AG20443 (cell line): ENCODE measurements around the gene PNKP.

Experiments used
- DNase-seq: peaks from one replicate; pipeline ENCODE4 v3.0.0; 2012; ENCODE audit warnings: low spot score, mixed read lengths

PNKP gene

DNA sequence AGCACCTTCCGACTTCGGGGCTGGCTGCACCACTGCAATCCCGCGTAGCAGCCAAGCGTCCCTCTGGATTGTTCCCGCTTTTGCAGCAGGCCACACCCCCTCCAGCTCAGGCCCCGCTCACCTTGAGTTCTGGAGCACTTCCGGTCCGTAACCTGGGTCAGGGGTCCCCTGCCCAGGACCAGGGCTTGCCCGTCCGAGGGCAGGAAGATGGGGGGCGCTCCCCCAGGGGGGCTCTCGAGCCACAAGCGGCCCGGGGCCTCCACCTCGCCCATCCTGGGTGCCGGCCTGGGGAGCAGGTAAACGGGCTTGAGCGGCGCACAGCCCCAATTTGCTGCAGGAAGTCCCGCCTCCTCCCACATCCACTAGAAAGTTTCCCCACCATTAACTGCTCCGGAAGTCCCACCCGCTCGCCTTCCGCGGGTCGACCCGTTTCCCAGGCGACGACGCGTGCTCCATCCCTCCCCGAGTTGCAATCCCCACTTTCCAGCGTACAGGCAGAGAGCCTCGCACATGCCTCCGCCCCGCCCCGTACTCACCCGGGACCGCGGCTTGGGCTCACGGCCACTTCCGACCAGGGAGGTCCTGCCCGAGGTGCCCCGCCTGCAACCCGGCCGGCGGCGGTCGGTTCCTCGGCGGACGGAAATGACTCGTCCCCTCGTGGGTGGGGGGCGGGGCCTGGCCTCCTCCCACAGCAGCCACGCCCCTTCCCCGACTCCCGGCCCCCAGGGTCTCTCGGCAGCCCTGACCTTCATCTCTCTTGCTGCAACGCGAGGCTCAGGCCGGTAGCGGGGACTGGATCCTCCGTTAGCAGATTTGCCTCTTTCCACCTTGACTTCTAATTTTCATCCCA lies at the start of gene PNKP:
Gene PNKP (minus strand): TSS at position 644 of the 850 bp plus-strand sequence. CDS start 372 bp downstream, at position 272.
- peak; percentile 94 for DNase-seq

DNA sequence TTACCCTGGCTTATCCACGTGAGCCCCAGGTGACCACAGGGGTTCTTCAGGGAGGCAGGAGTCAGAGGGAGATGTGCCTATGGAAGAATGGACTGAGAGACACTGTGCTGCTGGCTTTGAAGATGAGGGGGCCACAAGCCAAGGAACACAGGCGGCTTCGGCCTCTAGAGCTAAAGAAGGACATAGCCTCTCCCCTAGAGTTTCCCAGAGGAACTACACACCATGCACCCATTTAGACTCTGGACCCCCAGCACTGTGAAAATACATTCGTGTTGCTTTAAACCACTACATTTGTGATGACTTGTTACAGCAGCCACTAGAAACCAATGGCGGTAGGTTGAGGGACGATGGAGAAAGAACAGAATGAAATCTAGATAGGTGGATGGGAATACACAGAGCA lies 47.9 kb upstream of the PNKP start:
- no peak for DNase-seq

- DNase-seq: no peak
Observed at GRCh38 chr19:49913720-49914119, 46.3 kb upstream of the PNKP start.

DNA sequence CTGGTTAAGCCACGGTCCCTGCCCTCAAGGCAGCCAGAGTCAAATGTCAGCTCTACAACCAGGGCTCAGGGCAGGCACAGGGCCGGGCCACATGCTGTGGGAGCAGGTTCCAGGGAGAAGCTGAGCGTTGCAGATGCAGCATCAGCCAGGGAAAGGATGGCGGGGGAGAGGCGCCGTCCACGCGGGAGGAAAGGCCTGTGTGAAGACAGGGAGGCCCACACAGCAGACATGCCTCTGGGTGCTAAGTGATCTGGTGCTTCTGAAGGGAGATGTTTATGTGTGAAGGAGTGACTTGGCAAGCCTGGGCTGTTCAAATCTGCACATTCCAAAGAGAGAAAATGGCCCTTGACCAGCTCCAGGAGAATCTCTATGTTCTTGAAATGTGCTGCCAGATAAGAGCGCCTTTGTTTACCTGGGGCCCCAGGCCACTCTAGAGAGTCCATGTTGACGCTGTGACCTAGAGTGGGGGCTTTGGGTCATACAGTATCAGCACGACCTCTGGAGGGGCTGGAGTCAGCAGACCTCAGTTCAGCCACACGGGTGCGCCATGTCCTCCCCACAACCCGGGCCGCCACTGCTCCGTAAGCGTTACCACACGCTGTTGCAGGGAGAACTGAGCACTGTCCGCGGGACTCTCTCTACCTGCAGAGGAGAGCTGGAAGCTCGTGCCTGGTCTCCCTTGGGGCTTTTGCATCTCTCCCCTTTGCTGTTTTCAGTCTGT lies 45.7 kb upstream of the PNKP start:
- no peak for DNase-seq

GRCh38 chr19:49911381-49912145 lies 44.2 kb upstream of the PNKP start:
- no peak for DNase-seq

DNA sequence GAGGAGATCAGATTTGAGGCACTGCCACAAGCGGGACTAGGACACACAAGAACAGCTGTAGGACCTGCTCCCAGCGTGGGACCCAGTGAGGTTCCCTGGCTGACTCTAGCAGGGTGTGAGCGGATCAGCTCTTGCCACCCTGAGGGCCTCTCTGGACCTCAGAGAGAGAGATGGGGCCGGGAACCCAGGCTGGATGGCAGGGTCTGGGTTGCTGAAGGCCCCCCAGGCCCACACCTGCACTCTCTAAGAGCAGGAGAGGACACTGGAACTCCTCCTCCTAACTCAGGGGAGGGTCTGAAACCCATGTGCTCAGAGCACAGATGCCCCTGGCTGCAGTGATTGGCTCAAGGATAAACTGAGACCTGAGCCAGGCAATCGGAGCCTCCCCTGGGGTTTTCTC lies 42.8 kb upstream of the PNKP start:
- no peak for DNase-seq

DNA sequence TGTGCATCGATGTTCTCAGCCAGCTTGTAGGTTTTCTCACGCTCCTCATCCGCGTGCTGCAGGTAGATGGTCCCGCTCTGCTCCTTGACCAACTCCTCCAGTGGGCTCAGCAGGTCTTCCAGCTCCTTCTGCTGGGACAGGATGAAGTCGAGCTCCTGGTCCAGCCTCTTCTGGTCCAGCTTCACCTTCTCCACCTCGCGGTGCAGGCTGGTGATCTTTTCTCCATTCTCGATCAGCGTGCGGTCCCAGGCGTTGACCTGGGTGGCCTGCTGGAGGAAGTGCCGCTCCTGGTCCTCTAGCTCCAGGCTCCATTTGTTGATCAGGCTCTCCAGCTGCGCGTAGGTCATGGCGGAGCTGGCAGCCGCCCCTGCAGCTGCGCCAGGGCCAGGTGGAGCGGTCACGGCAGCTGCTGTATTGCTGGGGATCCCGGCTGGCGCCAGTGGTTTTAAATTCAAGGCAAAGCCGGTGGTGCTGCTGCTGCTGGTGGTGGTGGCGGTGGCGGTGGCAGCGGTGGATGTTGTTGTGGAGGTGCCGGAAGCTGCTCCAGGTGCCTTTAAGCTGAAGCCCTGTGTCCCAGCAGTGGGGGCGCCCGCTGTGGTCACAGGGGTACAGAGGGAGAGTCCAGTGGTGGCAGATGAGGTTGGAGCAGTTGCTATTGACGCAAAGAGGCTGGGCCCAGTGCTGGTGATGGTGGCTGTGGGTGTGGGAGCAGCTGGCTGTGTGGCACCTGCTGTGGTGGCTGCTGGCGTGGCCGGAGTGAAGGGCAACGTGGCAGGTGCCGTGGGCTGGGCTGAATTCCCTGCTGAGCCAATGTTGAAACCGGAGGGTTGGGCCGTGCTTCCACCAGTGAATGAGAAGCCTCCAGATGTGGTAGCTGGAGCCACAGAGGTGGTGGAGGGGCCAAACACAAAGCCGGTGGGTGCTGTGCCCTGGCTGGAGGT lies 41.4 kb upstream of the PNKP start:
- DNase-seq: no peak

DNA sequence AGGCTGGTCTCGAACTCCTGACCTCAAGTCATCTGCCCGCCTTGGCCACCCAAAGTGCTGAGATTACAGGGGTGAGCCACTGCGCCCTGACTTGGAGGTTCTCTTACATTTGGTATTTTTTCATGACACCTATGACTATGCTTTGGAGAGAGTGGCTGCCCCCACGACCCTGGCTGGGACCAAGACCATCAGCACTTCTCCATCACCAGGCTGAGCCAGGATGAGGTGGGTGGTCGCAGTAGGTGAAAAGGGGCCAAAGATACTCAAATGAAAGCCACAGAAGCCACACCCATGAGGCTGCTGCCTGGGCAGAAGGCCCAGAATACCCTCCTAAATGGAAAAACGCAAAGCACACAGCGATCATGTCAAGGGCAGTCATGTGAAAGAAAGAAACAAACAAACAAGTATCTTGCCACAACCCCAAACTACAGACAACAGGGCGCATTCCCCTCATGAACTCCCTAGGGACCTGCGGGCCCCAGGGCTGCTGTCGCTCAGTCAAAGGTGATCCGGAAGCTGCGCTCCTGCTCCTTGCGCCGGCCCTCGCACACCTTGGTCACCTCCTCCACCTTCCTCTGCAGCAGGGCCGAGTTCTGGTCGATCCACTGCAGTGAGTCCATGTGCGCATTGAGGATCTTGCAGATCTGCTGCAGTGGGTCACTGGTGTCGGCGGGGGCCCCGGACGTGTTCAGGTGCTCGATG lies 40.5 kb upstream of the PNKP start:
- no peak for DNase-seq

DNA sequence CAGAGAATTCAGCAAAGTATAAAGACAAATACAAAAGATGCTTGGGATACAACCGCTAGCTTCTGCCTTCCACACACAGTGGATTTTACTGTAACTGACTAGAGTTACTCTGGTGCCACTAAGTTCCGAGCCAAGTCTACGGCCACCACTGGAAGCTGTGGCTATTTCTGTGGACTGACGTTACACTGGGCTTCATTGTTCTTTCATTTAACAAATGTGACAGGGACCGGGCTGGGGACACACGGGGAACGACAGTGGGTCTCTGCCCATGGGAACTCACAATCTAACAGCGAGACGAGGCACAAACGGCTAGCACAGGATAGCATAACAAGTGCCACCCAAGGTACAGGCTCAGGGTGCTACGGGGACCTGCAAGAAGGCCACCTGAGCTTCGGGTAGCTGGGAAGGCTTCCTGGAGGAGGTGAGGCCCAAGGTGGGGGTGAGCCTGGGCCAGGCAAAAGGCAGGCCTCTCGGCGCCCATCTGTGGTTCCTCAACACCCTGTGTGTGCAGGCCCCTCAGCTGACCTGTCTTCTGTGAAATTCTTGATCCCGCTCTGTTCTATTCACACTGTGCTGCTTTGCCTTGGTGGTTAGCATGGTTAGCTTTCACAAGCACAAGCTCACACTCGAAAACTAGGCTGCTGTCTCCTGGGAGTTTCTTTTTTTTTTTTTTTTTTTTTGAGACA lies 39.6 kb upstream of the PNKP start:
- DNase-seq: no peak

DNA sequence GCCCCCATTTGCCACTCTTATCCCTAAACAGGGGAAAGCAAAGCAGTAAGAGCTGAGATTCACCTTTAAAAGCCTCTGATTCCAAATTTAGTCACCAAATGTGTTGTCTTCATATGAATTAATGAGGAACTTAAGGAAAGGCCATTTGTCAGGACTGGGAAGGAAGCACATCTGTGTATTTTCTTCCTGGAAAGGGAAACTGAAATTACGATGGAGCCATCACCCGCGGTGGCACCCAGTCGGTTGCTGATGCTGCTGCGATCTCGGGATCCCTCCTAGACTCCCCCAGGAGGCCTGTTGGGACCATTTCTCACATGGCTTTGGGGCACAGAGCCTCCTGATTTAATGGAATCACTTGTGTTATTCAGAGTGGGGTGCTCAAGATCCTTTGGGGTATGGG lies 36.8 kb upstream of the PNKP start:
- DNase-seq: no peak

DNA sequence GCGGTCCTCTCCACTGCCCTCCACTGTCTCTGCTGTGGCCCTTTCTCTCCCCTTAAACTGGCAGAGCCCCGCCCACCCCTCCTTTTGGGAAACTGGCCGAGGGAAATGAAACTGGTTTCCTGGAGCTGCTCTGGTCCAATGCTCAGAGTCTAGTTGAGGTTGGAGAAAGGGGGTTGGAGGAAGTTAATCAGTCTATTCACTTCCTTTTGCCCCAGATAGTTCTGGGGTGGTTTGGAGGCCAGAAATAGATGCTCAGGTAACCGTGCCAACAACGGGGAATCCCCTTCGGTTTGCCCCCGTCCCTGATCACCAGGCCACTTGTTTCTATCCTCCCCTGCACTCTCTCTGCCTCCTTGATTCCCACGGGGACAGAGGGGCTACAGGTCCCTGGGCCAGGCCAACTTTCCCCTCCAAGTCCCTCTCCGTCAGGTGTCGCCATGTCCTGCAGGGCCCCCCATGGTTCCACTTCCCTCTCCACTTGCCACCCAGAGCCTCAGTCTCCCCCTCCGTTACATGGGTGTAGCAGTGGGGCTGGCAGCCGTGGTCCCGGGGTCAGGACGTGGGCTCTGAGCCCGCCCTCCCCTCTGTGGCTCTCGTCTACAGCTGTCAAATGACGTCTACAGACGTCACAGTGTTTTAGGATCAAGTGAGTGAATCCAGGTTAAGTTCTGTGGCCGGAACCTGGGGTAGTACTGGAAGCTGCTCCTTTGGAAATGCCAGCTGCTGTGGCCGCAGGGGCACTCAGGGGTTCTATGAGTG lies 29.7 kb upstream of the PNKP start, which contains the start of gene IL4I1:
Gene IL4I1 (minus strand): TSS at position 25 of the 759 bp plus-strand sequence. CDS start 727 bp downstream, outside the sequence.
- DNase-seq: peak; percentile 37

DNA sequence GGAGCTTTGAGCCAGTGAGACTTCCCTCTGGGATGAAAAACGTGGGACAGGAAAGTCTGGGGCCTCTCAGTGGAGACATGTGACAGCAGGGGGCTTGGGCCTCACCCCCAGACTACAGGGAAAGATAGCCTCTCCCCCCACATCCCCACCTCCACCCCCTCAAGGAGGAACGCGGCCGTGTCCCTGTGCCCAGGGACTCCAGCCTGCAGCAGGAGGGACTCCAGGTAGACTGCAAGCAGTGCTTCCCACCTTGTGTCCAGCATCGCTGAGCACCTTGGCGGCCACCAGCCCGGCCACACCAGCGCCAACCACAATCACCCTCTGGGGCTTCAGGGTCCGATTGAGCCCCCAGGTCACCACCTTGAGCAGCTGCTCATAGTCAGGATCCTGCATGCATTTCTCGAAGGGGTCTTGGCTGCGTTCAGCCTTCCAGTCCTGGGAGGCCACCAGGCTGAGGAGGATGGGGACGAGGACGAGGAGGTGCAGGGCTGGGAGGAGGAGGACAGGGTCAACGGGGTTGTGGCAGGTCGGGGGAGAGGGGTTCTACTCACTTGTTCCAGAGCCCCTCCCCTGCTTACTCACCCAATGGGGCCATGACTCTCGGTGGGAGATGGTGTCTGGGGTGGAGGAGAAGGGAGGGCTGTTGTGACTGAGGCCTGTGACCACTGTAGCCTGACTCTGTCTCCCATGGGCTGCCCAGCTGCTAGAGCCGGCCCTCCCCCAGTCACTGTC lies 28.4 kb upstream of the PNKP start:
- no peak for DNase-seq

DNA sequence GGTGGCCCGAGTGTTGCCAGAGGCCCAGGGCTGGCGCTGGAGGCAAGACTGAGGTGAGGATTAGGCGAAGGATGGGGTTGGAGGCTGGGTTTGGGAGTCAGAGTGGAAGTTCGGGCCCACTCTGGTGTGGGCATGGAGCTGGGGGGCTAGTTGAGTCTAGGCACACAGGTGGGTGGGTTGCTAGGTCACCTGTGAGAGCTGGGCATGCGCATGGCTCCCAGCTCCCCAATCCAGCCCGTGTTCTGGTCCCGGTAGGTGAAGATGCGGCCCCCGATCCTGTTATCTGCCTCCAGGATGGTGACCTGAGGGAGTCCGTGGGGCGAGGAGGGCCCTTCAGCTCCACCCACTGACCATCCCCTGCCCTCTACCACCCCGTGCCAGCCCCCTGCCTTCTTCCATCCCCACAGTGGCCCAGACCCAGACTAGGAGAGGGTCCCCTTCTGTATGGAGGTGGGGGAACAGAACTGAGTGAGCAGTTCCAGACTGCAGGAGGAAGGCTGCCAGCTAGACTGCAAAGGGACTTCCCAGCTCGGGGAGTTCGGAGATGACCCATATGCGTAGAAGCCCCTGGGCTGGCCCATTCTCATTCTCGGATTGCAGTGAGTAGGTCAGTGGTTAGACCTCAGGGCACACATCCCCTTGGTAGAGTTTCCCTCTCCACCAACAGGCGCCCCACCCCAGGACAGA lies 27.6 kb upstream of the PNKP start:
- no peak for DNase-seq

- no peak for DNase-seq
Observed at GRCh38 chr19:49894011-49894664, 26.8 kb upstream of the PNKP start.

GRCh38 chr19:49892716-49893115 lies 25.3 kb upstream of the PNKP start:
- no peak for DNase-seq

DNA sequence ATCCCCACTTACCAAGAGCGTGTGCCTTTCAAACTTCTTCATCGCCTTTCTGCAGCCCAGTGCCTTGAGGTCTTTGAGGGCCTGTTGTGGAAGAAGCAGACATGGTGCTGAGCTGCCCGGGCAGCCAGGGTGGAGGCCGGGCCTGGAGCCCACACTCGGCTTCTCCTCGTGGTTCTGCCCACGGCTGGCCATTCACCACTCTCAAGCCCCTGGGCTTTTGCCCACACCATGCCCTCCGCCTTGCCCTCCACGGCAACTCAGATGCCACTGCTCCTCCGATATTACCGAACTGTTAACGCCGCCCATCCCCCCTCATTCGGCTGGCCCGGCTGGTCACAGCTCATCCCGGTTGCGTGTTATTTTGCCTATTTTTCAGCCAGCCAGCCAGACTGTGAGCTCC lies 24.0 kb upstream of the PNKP start:
- no peak for DNase-seq
